Measurements from ENCODE around the gene PRDM16. TPM values are rescaled to one million over a fixed set of nuclear protein-coding genes. Genes with fewer than 3 reads are reported as not detected.

PRDM16 gene
- polyA plus RNA-seq, 3 donors, result not detected

- peak overlapping the region in 1 of 2 donors; percentile 69 for H3K4me3 Mint-ChIP-seq
- H3K27me3 ChIP-seq (ENCODE audit: control insufficient read depth in 2 of 2, insufficient read depth in 2 of 2, low read length in 2 of 2), result peaks cover 23 to 56% of the 10 kb centered on the region in 2 donors
- intact Hi-C loops (cut with micrococcal nuclease), result no loop called here
- H3K4me1 Mint-ChIP-seq, result peaks cover 5% of the 10 kb centered on the region
- H3K4me3 ChIP-seq (replicated peaks in 1 of 3; ENCODE audit: low read depth in 2 of 3, low read length in 3 of 3), result no peak overlapping the region
- no peak overlapping the region for H3K4me2 ChIP-seq (replicated peaks; ENCODE audit: extremely low read depth, low read length, poor library complexity, severe bottlenecking)
- WGBS (ENCODE audit: insufficient coverage), result 42% methylated on average over 25 of the region's 32 CpGs
- no peaks in the 10 kb centered on the region for H3K79me2 ChIP-seq (ENCODE audit: insufficient read depth, low read length)
- no peaks in the 10 kb centered on the region for H3K36me3 ChIP-seq (replicated peaks in 1 of 2; ENCODE audit: control insufficient read depth in 1 of 2, insufficient read depth in 2 of 2, low read length in 2 of 2)
- no peak for TF ChIP-seq CTCF (IDR thresholded peaks at IDR 0.05)
- no peak overlapping the region for H3K27ac Mint-ChIP-seq
- H3K9ac ChIP-seq (ENCODE audit: insufficient read depth, low read length, poor library complexity, severe bottlenecking), result no peak overlapping the region
- peaks cover 0 to 15% (median 2%) of the 10 kb centered on the region in 7 donors for H3K9me3 Mint-ChIP-seq
- no peak for DNase-seq
- no peak overlapping the region for H2AFZ ChIP-seq (ENCODE audit: insufficient read depth, low read depth, low read length, poor library complexity, severe bottlenecking)
- H3K27me3 Mint-ChIP-seq (ENCODE audit: low read depth in 3 of 3), result peaks cover 56 to 91% (median 62%) of the 10 kb centered on the region in 3 donors
- peaks cover 0 to 10% of the 10 kb centered on the region in 2 donors for H3K4me1 ChIP-seq (ENCODE audit: control insufficient read depth in 1 of 2, insufficient read depth in 2 of 2, low read length in 2 of 2)
- no peak overlapping the region for H3K27ac ChIP-seq (ENCODE audit: low read depth in 1 of 2, low read length in 2 of 2)
- peaks cover 0 to 10% of the 10 kb centered on the region in 2 donors for H3K9me3 ChIP-seq (replicated peaks in 1 of 2; ENCODE audit: control insufficient read depth in 1 of 2, insufficient read depth in 1 of 2, low read length in 2 of 2)
- H3K36me3 Mint-ChIP-seq, result peaks cover 0 to 2% of the 10 kb centered on the region in 2 donors
- H4K20me1 ChIP-seq (ENCODE audit: insufficient read depth, low read length), result no peaks in the 10 kb centered on the region
Measured at GRCh38 chr1:3072391-3073185, 3.6 kb downstream of the PRDM16 start.

GRCh38 chr1:3073186-3073488, 4.1 kb downstream of the PRDM16 start:
- Histone ChIP-seq H3K9ac (ENCODE audit: insufficient read depth, low read length, poor library complexity, severe bottlenecking) (no peak overlapping the region), H3K79me2 (ENCODE audit: insufficient read depth, low read length) (no peaks in the 10 kb centered on the region), H3K27ac (ENCODE audit: low read depth in 1 of 2, low read length in 2 of 2) (no peak overlapping the region), H3K4me2 (replicated peaks; ENCODE audit: extremely low read depth, low read length, poor library complexity, severe bottlenecking) (no peak overlapping the region), H3K4me3 (replicated peaks in 1 of 3; ENCODE audit: low read depth in 2 of 3, low read length in 3 of 3) (no peak overlapping the region), H3K27me3 (ENCODE audit: control insufficient read depth in 2 of 2, insufficient read depth in 2 of 2, low read length in 2 of 2) (peaks cover 21 to 52% of the 10 kb centered on the region in 2 donors), H4K20me1 (ENCODE audit: insufficient read depth, low read length) (no peaks in the 10 kb centered on the region), H3K4me1 (ENCODE audit: control insufficient read depth in 1 of 2, insufficient read depth in 2 of 2, low read length in 2 of 2) (peaks cover 0 to 10% of the 10 kb centered on the region in 2 donors), H3K9me3 (replicated peaks in 1 of 2; ENCODE audit: control insufficient read depth in 1 of 2, insufficient read depth in 1 of 2, low read length in 2 of 2) (peaks cover 0 to 10% of the 10 kb centered on the region in 2 donors), H2AFZ (ENCODE audit: insufficient read depth, low read depth, low read length, poor library complexity, severe bottlenecking) (no peak overlapping the region), H3K36me3 (replicated peaks in 1 of 2; ENCODE audit: control insufficient read depth in 1 of 2, insufficient read depth in 2 of 2, low read length in 2 of 2) (no peaks in the 10 kb centered on the region)
- Mint-ChIP-seq H3K4me1 (peaks cover 5% of the 10 kb centered on the region), H3K27ac (no peak overlapping the region), H3K36me3 (peaks cover 0 to 2% of the 10 kb centered on the region in 2 donors), H3K9me3 (peaks cover 0 to 15% (median 2%) of the 10 kb centered on the region in 7 donors), H3K27me3 (ENCODE audit: low read depth in 3 of 3) (peaks cover 56 to 91% (median 61%) of the 10 kb centered on the region in 3 donors), H3K4me3 (peak overlapping the region in 1 of 2 donors; percentile 46)
- 0% methylated on average over 5 of the region's 9 CpGs for WGBS (ENCODE audit: insufficient coverage)
- no peak for TF ChIP-seq CTCF (IDR thresholded peaks at IDR 0.05)
- intact Hi-C loops (cut with micrococcal nuclease), result no loop called here
- no peak for DNase-seq

Measured in CD14-positive monocyte (primary cell).